GM18498 (cell line): ENCODE measurements around the gene SUMO1.

Source experiments
- ATAC-seq: cut with Tn5 transposase; IDR thresholded peaks from one replicate; pipeline ENCODE4 v1.9.1; 2021; ENCODE audit warnings: mild to moderate bottlenecking, moderate library complexity; ENCODE audit not compliant: unreplicated experiment

SUMO1 gene

GRCh38 chr2:202157211-202157990 lies 81.0 kb downstream of the SUMO1 start:
- ATAC-seq: no peak
